Kasumi-1 (cell line): Measurements from ENCODE around the gene HAUS3.

Experiments
- DNase-seq, 2 experiments: peaks; one replicate each; lab custom pipeline; 2025; lab: John Stamatoyannopoulos, UW

The HAUS3 gene

DNA sequence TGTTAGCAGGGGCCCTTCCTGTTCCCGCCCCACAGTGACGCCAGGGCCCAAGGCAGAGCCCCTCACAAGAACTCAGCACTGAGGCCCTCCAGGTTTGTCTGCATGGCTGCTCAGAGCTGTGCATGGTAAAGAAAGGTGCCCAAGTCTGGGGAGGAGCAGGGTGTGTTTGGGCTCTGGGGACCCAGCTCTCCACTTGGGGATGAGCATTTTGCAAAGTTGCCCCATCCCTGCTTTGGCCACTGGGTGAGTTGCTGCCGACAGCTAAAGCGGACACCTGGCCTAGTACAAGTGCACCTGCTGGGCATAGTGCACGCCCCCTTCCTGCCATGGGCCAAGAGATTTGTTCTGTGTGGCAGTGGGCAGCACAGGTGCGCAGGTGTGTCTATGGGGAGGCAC lies 22.0 kb upstream of the HAUS3 start:
- no peak for DNase-seq

DNA sequence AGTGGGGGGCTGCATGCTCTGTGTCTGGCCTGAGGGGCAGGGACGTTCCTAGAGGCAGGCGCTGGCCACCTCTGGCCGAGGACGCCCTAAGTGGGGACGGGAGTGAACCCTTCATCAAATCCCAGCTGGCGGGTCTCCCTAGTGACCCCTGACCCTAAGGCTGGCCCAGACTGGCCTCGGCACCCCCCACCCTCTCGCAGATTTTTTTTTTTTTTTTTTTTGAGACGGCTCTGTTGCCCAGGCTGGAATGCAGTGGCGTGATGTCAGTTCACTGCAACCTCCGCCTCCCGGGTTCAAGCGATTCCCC lies 21.0 kb upstream of the HAUS3 start:
- DNase-seq: no peak

DNA sequence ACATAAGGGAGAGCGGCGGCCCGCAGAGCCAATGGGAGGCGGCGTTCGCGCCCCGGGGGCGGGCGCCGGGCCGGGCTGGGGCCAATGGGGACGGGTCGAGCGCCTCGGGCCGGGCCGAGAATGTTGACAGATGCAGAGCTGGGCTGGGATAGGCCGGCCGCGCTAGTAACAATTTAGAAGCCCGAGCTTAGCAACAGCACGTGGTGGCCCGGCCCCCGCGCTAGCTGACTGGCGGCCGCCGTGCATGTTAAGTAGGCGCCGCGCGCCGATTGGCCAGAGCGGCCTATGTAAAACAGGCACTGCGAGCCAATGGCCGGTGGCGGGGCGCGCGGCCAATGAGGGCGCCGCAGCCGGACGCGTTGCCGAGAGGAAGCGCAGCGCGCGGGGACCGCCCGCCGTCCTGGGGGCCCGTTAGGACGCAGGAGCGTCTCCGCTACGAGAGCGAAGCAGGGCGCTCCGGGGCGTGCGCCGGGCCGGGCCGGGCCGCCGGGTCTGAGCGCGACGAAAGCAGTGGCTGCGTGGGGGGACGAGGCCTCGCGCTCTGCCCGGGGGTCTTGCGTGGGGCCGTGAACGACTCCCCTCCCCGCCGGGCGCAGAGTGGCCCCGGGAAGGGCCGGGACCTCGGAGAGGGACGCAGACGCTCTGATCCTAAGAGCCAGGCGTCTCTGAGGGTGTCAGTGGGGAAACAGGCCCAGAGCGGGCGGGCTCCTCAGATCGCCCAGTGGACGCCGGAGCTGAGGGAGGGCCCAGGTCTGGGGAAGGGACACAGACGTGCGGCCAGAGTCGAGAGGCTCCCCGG lies 20.4 kb upstream of the HAUS3 start:
- peak; percentile 97 for DNase-seq

DNA sequence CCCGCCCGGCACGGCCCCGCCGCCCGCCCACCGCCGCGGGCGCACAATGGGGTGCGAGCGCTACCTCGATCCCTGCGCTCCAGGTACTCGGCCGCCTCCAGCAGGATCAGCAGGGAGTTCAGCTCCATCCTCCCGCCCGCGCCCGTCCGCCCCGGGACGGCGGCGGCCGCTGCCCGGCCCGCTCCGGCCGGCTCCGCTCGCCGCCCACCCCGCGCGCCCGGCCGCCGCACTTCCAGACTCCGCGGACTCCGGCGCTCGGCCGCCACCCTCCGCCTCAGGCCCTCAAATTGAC lies 19.9 kb upstream of the HAUS3 start, which contains the start of gene MXD4:
MXD4 (minus strand) TSS at position 257 of the 292 bp plus-strand sequence; CDS start at position 128, 129 bp downstream.
- no peak for DNase-seq

DNA sequence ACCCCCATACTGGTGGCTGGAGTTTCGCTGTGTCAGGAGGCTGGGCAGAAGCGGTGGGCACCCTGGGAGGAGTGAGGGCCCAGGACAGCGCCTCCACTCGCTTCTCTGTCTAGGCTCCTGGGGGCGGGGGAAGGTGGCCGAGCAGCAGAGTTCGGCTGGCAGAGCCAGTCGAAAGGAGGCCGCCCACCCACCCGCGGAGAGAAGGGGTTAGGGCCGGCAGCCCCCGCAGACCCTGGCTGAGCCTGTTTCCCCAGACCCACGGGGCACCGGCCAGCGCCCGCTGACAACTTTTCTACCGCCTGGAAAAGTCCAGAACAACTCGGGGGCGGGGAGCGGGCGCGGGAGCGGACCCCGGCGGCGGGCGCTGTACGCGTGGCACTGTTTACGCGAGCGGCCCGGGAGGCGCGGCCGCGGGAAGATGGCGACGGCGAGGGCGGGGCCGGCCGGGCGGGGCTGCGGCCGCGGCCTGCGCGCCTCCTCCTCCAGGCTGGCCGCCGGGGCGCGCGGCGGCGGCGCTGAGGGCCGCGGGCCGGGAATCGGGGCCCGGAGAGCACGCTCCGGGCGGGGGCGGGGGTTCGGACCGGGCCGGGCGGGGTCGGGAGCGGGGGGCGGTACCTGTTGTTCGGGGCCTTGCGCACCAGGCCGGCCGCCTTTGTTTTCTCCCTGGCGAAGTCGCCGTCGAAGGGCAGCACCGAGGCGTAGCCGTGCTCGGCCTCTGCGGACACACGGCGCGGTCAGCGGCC lies 19.4 kb upstream of the HAUS3 start:
- peak; percentile 17 to 20 for DNase-seq

DNA sequence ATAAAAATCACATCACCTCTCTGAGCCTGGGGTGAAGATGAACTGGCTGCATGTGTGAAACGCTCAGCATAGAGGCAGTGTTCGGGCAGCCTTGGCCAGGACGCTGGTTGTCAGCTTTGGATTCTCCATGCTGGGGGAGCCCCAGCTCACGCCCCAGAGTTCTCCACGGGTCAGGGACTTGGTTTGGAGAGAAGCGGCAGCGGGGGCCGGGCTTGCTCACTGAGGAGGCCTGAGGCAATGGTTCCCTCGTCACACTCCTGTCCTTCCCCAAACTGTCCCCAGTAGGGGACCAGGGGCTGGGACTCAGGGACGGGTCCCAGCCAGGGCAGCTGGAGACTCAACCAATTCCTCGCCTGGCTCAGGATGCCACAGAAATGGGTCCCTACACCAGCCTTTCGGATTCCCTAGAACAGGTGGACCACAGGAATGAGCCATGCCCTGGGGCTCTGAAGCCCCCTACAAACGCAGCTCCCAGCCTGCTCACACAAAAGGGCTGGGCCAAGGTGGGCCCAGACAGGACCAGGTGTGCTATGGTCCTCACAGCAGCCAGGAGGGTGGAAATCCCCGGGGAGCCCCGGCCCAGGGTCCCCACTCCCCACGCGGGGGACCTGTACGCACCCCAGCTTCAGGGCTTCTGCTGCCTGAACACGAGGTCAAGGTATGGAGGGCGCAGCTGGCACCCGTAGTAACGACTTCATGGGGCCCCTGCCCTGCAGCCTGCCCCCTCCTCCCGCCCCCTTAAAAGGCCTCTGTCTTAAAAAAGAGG lies 18.6 kb upstream of the HAUS3 start:
- no peak for DNase-seq

DNA sequence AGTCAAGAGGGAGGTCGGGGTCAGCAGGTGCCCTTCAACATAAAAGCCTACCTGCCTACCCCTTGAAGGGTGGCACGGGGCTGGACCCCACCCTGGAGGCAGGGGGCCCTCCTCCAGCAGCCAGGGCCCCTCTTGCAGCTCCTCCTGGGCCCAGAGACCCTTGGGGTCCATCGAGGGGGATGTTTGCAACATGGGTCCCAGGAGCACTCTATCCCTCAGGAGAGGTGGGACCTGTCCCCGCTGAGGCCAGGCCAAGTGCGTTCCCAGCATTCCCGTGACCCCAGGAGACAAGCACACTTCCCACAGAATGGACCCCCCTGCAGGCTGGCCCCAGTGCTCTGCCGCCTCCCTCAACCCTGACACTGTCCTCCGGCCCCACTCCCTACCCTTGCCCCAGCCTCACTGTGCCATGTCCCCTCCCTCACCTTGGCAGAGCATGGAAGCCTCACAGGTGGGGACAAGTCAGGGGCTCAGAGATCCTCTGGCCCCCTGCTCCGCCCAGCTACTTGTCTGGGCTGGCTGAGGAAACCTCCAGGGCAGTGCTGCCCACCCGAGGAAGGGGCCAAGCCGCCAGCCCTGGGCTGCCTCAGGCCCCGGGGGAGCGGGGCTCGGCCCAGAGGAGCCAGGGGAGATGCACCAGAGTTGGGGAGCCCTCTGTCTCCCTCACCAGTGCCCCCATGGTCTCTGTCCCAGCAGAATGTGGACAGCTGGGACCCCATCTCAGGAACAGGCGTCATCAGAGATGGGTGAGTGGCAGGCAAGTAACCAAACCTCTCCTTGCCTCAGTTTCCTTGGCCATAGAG lies 17.8 kb upstream of the HAUS3 start:
- no peak for DNase-seq

DNA sequence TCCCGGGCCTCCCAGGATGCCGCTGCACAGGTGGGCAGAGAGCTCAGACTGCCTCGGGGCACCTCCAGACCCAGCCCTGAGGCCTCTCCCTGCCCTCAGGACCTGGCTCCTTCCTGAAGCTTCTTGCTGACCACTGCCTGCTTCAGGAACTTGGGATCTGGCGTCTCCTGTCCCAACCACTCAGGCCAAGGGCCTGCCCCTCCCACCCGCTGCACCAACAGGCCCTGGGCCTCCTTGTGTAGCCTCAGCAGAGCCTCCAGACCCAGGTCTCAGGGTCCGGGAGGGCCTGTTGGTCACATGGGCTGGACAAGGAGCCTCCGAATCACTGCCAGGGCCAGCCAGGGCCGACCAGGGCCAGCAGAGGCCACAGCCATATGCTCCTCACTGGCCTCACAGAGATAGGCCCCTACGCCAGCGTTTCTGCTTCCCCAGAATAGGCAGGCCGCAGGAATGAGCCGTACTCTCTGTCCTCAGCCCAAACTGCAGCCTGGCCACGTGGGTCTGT lies 17.2 kb upstream of the HAUS3 start:
- DNase-seq: no peak

DNA sequence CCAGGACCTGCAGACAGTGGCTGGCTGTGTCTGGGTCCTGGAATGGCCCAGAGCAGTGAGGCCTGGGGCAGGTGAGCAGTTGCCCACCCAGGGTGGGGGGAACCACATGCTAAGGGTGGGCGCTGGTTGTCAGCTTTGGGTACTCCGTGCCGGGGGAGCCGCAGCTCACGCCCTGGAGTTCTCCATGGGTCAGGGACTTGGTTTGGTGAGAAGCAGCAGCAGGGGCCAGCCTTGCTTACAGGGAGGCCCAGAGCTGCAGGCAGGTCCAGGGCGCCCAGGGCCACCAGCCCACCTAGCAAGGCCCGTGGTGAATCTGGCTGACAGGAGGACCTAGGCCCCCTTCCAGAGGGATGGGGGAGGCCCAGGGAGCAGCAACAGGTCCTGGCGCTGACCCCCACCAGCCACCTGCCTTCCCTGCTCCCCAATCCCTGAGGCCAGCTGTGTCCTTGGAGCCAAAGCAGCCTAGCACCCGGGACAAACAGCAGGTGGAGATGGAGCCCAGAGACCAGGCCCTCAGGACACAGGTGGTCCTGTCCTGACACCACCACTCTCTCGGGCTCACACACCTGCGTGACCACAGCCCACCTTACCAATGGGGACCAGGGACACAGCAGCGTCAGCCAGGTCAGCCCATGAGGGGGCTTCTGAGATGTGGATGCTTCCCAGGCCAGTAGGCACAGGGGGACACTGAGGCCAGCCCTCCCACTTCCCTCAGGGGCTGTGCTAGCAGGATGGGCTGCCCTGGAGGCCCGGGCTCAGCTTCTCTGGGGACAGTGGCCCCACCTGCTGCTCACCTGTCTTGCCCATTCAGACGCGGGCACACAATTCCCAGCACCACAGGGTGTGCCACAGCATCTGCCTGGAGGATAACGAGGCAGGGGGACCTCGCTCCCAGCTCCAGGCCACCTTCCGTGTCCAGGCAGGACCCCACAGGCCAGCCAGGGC lies 16.4 kb upstream of the HAUS3 start:
- no peak for DNase-seq

DNA sequence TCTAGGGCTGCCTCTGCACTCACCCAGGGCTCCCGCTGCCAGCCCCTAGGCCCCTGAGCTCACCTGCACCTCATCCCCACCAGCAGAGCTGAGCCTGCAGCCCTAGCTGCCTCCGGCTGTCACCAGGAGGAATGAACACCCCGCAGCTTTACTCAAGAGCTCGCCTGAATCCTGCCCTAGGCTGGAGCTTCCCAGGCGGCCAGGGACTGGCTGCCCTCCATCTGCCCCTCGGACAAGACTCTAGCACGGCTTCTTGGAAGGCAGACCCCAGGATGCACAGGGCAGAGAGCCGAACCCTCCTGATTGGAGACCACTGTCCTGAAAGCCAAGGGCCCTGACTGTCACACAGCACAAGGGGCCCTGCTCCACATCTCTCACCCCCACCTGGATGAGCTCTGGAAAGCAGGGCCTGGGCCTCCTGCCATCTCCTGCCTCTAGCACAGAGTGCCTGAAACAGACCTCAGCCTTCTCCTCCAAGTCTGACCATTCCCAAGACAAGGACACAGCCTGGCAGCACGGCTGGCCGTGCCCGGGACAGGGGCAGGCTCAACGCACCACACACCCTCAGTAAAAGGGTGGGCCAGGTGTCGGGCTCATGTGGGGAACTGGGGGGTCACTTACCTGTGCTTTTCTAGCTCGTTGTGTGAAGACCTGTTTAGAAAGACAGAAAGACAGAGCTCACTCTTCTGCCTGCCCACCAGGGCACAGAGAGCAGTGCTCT lies 15.6 kb upstream of the HAUS3 start:
- no peak for DNase-seq

DNA sequence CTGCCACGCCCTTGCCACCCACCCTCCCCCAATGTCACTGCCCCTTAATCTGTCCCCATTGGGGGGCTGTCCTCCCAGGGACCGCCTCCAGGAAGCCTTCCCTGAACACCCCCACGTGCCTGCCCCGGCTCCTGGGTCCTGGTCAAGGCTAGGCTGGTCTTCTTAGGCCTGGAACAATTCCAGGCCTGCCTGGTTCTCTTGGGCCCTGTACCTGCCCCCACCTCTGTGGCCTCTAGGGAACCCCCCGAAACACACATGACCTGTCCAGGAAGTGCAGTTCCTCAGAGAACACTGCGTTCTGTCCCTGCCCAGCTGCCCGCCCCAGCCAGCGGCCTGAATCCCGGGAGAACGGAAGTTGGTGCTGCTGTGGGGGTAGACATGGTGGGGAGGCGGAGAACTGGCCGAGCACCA lies 14.9 kb upstream of the HAUS3 start:
- no peak for DNase-seq

DNA sequence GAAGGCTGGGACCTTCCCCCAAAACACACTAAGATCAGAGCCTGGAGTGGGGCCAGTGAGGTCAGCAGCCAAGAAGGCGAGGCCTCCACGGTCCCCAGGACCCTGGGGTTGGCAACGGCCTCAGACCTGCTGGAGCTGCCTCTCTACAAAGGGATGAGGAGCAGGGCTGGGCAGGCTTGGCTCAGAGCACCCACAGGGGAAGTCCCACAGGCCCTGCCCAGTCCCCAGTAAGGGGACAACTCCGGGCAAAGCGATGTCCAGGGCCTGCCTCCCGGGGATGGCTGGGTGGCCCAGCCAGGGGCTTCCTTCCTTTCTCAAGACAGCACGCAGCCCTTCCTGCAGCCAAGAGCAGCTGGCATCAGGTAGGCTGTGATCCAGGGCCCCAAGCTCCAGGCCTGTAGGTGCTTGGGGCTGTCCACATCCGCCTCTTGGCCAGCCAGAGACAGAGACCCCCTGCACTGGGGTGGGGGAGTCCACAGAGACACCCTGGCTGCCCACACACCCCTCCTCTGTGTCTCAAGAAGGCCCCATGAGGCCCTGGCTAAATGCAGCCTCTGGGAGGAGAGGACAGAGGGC lies 14.3 kb upstream of the HAUS3 start:
- no peak for DNase-seq

DNA sequence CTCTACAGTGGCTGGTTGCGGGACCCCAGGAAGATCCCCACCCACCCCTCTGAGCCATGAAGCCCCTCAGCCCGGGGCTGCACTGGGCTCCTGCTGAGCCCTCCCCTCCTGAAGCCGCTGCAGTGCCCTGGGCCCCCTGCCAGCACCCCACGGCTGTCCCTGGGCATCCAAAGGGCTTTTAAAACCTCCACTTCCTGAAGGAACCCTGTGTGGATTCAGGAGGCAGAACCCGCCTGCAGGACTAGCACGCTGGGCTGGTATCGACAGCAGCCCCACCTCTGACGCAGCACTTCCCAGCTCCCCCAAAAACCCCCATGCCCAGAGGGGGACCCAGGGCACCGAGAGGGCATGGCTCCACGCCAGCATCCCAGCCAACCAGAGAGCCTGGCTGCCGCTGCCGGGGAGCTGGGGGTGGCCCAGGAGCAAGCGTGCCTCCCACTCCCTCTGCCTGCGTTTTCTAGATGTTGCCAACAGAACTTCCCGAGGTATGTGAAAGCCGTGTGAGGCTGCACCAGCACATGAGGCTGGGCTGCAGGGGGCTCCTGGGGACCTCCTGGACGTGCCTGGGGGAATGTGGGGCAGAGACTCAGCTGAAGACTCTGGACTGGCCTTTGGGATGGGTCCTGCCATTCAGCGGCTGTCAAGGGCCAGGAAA lies 13.7 kb upstream of the HAUS3 start:
- no peak for DNase-seq

DNA sequence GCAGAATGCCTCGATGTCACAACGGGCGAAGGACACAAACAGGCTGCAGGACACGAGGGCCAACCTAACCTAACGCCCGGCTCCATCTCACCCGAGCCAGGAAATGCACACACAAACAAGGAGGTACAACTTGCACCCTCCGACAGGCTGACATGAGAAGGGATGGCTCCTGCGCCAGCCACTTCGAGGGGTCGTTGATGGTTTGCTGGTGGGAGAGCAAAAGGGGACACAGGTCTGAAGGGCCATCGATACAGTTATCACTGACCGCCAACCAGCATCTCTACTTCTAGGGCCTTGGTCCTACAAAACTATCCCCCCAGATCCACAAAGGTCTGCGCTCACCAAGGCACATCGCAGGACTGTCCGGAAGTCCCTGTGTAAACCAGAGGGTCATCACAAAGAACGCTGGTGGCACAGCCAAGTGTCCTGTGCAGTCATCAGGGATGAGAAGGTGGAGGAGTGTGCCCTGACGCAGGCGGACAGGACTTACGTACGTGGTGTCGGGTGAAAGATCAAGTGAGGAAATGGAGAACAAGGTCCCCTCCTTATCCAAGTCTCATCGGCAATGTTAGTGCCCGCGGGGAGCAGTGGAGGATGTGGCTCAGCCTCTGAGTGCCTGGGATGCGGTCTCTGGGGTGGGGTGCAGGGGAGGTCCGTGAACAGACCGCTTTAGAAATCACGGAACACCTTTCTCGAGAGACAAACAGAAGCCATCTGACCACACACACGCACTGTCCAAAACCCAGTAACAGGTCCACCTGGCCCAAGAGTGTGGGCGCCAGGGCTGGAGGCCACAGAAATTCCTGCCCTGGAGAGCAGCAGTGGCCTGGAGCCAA lies 13.0 kb upstream of the HAUS3 start:
- DNase-seq: no peak

DNA sequence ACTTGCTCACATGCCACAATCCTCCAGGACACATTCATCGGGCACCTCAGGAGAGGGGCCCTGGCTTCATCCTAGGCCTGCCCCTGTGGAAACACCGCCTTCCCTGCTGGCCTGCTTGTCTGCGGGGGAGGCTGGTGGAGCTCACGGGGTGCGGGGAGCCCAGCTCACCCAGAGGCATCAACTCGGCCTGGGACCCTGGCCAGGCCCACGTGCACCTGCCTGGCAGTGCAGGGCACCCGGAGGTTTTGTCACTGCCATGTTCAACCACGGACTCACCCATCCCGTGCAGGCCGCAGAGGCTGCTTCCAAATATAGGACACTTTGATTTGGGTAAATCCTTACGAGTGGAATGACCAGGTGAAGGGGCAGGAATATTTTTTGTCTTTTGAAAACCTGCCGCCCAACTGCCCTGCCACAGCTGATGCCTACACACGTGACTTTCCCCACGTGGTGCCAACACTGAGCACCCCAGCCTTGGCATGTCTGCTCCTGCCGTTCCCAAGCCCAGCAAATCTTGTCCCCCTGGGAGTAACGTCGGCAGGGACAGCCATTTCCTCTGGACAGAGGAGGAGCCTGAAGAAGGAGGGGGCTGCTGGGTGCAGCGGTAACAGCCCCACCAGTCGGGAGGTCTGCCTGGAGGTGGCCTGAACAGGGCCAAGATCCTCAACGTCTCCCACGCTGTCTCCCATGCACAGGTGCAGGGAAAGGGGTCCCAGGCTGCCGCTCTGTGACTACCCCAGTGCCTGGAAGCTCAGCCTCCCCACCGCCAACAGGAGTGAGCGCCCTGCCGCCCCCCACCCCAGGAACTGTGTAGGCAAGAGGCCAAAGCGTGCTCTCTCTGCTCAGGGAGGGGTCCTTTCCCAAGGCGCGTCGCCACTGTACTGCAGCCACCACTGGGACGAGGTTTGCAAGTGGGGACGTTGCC lies 11.5 kb upstream of the HAUS3 start:
- DNase-seq: no peak

DNA sequence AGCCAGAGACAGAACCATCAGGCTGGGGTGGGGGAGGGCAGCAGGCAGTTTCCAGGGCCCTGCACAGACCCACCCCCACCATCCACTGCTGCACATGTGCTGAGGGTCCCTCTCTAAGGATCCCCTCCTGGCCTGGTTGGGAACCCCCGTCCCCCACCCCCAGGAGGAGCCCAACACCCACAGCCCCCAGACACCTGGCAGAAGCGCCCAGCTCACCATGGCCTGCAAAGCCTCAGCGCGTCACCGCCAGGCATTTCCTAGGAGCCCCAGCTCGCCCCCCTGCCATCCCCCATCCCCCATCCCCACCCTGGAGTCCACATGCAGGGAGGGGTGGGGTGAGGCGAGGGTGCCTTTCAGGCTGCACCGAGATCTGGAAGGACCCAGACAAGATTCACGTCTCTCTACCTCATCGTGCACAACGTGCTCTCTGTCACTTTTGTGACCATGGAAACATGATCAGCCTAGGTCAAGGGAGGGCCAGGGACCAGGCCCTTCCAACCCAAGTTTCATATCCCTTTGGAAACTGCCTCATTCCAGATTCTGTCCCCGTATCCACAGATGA lies 10.7 kb upstream of the HAUS3 start:
- no peak for DNase-seq
